ENCODE measurements around the gene C3orf70.

DNA sequence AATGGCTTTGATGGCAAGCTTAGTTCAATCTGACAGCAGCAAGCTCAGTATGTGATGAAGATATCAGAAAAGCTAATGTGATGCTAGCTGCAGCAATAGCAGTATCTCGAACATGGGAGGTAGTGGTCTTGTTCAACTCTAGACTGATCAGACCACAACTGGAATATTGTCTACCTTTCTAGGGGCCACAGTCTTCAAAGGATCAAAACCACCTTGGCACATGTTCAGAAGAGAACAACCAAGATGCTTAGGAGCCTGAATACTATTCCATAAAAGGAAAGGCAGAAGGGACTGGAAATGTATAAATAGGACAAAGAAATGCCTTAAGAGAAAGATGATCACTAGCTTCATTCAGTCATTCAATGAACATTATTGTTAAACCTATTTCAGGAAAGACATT, 2.3 kb downstream of the C3orf70 start:
- TF ChIP-seq, protein P1, sequence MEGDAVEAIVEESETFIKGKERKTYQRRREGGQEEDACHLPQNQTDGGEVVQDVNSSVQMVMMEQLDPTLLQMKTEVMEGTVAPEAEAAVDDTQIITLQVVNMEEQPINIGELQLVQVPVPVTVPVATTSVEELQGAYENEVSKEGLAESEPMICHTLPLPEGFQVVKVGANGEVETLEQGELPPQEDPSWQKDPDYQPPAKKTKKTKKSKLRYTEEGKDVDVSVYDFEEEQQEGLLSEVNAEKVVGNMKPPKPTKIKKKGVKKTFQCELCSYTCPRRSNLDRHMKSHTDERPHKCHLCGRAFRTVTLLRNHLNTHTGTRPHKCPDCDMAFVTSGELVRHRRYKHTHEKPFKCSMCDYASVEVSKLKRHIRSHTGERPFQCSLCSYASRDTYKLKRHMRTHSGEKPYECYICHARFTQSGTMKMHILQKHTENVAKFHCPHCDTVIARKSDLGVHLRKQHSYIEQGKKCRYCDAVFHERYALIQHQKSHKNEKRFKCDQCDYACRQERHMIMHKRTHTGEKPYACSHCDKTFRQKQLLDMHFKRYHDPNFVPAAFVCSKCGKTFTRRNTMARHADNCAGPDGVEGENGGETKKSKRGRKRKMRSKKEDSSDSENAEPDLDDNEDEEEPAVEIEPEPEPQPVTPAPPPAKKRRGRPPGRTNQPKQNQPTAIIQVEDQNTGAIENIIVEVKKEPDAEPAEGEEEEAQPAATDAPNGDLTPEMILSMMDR (conservative IDR thresholded peaks at IDR 0.05; ENCODE audit: low read length) = no peak
- TF ChIP-seq EZH2phosphoT487 (IDR thresholded peaks at IDR 0.05; ENCODE audit: borderline replicate concordance, low read depth, low read length) = no peak
